GM10248 (cell line): ENCODE data around the gene HES7.

ENCODE experiments used
- CTCF ChIA-PET: fragments of 300-600 bp; sonication (Branson Sonifier 250); formaldehyde crosslinking; extraction: SDS; loops from one replicate; lab custom pipeline; 2021; ENCODE audit warnings: antibody characterized with exemption; lab: Yijun Ruan, JAX
- POLR2A ChIA-PET: fragments of 350-650 bp; sonication (Branson Sonifier 250); formaldehyde crosslinking; extraction: SDS; loops from one replicate; lab custom pipeline; 2020; ENCODE audit warnings: antibody characterized with exemption; lab: Yijun Ruan, JAX
- DNase-seq: peaks from one replicate; pipeline ENCODE4 v3.0.0; 2012; ENCODE audit errors: extremely low spot score
- TF ChIP-seq, protein P1 (sequence below): IDR thresholded peaks from 2 replicates; pipeline ENCODE4 v1.5.1; 2012; ENCODE audit warnings: mild to moderate bottlenecking, low read depth; ENCODE audit errors: extremely low read depth, missing control alignments, control extremely low read depth

The HES7 gene

DNA sequence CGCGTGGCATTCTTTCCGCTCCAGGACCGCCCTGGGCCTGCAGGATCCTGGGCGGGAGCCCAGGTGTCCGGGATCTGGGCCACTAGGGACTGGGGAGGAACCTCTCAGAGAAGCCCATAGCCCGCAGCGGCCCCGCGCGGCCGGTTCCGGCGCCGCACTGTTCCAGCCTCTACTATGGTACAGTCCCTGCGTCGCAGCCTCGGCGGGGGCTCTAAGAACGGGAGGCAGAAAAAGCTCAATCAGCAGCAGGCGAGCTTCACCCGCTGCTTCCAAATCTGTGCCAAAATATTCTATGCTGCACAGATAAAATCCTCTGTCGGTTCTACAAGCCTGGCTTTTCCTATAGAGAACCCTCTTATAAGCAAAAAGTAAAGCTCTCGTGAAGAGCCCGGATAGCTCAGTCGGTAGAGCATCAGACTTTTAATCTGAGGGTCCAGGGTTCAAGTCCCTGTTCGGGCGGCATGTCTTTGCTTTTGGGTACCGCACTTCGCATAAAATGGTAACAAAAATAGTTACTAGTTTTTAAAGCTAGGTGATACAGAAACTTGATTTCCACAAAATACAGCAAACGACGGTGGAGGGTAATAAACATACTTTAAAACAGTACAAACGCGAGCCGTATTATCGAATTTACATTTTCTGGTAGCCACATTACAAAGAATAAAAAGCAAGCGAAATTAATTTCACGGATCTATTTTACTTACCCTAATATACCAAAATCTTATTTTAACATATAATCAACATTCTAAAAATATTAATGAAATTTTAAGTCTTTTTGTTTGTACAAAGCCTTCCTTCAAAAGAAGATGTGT, 4.9 kb downstream of the HES7 start:
- TF ChIP-seq, protein P1, sequence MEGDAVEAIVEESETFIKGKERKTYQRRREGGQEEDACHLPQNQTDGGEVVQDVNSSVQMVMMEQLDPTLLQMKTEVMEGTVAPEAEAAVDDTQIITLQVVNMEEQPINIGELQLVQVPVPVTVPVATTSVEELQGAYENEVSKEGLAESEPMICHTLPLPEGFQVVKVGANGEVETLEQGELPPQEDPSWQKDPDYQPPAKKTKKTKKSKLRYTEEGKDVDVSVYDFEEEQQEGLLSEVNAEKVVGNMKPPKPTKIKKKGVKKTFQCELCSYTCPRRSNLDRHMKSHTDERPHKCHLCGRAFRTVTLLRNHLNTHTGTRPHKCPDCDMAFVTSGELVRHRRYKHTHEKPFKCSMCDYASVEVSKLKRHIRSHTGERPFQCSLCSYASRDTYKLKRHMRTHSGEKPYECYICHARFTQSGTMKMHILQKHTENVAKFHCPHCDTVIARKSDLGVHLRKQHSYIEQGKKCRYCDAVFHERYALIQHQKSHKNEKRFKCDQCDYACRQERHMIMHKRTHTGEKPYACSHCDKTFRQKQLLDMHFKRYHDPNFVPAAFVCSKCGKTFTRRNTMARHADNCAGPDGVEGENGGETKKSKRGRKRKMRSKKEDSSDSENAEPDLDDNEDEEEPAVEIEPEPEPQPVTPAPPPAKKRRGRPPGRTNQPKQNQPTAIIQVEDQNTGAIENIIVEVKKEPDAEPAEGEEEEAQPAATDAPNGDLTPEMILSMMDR, result peak; percentile 83
- ChIA-PET POLR2A (interaction anchor here (0.6 to 2.3 kb wide), 6 partner anchors 18 to 433 kb away, joined by 3 to 17 read pairs (median 4); partner anchors contain the start of gene CTC1), CTCF (interaction anchor here (0.7 to 6.9 kb wide), 37 partner anchors 8 to 627 kb away, joined by 3 to 103 read pairs (median 6); partner anchors contain the start of genes ALOX12B, BORCS6 and SLC25A35)
- peak; percentile 87 for DNase-seq

- TF ChIP-seq, protein P1, result no peak
- ChIA-PET POLR2A (interaction anchor here (0.7 to 1.7 kb wide), 2 partner anchors 40 to 104 kb away, joined by 5 to 10 read pairs; no protein-coding TSS in a partner anchor), CTCF (interaction anchor here (0.7 to 6.9 kb wide), 22 partner anchors 8 to 628 kb away, joined by 3 to 103 read pairs (median 10); partner anchors contain the start of genes ALOX12B, BORCS6 and SLC25A35)
- no peak for DNase-seq
These were observed 5.7 kb downstream of the HES7 start, which contains the start of gene ALOXE3 for GRCh38 chr17:8117980-8118768. Gene ALOXE3 (minus strand): TSS chr17:8118514. CDS start chr17:8117990, 524 bp downstream.

DNA sequence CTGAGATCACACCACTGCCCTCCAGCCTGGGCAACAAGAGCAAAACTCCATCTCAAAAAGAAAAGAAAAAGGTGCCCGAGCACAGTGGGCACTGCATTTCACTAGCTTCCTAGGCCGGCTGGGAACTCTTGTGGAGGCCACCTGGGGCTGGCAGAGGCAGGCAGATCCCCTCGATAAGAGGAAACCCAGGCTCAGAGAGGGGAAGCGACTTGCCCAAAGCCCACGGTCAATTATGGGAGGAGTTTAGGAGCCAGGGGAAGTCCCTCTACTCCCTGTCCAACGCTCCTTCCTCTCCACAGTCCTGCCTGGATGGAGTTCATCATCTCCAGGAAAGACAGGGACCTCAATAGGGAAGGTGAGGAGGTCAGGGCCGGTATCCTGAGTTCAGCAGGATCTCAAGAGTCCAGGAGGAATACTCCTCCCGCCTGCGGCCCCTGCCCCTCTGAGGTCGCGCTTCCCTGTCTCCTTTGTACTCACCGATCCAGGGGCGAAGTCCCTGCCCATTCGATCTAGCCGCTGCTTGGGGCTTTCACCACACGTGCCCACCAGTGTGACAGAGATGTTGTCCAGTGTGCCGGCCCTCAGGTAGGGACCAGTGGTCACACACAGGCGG, 6.4 kb downstream of the HES7 start:
- CTCF ChIA-PET, result interaction anchor here (0.8 to 6.9 kb wide), 11 partner anchors 7 to 266 kb away, joined by 3 to 103 read pairs (median 12); partner anchors contain the start of gene ALOX12B
- TF ChIP-seq, protein P1, result no peak
- DNase-seq, result no peak
- POLR2A ChIA-PET, result no interaction called here

DNA sequence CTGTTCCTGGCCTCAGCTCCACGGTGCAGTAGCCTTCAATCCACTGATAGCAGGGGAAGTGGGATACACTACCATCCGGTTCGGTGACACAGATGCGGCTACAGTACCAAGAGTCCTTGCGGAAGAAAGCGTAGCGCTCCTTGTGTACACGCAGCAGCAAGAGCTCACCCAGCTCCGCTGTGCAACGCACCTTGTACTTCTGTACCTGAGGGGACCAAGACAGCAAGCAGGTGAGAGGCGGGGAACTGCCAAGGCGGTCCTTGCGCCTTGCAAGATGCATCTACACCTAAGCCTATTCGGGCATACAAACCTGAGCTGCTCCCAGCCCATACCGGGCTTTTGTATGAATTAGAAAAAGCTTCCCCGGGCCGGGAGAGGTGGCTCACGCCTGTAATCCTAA, 7.1 kb downstream of the HES7 start:
- DNase-seq, result no peak
- CTCF ChIA-PET, result interaction anchor here (0.8 to 6.9 kb wide), 7 partner anchors 12 to 57 kb away, joined by 3 to 103 read pairs (median 30); partner anchors contain the start of gene ALOX12B
- TF ChIP-seq, protein P1, result no peak
- POLR2A ChIA-PET, result no interaction called here

GRCh38 chr17:8110907-8111306, 13.0 kb downstream of the HES7 start:
- DNase-seq, result no peak
- CTCF ChIA-PET, result interaction anchor here (0.7 to 10.9 kb wide), 23 partner anchors 8 to 379 kb away, joined by 3 to 191 read pairs (median 5); partner anchors contain the start of genes ALOX12B and ALOXE3
- TF ChIP-seq, protein P1, result no peak
- POLR2A ChIA-PET, result no interaction called here
